ENCODE results near the gene TUBA1C.

TUBA1C gene

DNA sequence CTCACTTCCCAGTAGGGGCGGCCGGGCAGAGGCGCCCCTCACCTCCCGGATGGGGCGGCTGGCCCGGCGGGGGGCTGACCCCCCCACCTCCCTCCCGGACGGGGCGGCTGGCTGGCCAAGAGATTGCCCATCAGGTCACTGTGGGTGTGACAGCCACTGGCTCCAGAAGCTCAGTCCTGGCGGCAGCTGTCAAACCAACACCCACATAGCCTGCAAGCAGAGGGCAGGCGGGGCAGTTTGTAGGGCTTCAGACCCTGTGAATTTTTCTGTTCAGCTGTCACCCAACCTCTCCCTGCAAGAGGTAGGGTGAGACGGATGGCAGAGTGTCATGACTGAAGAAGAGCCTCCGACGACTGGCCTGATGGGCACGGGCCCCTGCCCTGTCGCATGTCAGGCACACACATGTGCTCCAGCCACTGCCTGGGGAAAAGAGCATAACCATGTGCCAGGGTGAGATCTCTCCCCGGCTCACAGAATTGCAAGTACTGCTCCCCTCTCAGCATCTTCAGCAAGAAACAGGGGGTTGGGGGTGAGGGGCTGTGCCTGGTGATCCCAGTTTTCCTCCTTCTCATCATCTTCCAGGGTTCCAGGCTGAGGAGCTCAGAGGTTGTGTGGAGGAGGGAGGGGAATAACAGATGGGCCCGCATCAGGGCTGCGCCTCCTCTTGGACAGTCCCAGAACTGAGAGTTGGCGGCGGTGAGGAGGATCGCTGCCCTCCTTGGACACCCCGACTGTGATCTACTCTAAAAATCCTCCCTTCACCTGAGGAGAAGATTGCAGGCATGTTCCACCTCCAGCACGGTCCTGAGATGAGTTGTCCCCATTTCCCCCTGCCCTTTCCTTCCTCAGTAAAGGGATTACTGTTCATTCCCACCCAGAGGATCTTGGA, 18.9 kb downstream of the TUBA1C start:
- DNase-seq (ENCODE audit: low read depth): no peak

DNA sequence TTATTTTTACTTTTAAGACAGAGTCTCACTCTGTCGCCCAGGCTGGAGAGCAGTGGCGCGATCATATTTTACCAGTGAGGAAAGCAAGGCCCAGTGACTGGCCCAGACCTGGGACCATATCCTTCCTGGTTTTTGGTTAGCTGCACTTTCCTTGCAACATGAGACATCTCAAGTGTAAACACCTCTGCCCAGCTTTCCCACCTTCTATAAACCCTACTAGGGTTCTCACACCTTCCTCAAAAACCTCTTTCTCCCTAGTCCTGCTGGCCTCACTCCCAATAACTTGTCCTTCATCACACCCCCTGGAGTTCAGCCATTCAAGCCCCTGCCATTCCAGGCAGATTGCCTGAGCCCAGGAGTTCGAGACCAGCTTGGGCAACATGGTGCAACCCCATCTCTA, 19.8 kb downstream of the TUBA1C start:
- DNase-seq (ENCODE audit: low read depth): no peak

- DNase-seq (ENCODE audit: low read depth): no peak
Observed at GRCh38 chr12:49287876-49288275, 23.0 kb downstream of the TUBA1C start.

DNA sequence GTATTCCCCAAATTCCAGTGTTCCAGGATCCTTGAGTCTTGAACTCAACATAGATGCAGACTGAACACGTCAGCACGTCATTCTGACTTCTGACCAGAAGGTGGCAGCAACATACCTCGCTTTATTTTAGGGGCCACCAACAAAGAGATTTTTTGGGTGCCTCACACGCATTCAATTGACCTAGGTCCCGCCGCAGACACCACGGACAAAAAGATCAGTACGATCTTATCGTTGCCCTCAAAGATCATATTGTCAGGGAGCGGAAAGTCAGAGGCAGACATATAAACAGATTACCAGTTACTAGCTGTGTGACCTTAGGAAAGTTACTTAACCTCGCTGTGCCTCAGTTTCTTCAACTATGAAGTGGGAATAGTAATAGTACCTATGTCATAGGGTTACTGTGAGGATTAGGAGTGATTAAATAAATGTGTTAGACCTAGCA, 23.6 kb downstream of the TUBA1C start:
- DNase-seq (ENCODE audit: low read depth): peak; percentile 54

- DNase-seq (ENCODE audit: low read depth): no peak
Observed at GRCh38 chr12:49288922-49289555, 24.2 kb downstream of the TUBA1C start.

DNA sequence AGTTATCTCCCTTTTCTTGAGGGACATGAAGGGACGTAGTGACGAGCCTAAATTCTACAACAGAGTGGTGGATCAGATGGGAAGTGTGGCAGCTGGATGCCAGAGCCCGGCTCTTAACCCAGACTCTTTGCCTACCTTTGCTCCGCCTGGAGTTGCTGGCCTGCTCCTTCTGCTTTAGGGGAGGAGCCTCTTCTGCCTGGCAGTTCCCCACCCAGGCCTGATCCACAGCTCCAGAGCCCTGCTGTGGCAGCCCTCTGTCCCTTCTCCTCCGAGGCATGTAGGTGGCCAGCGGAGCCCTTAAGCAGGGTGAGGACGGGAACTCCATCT, 27.8 kb downstream of the TUBA1C start:
- DNase-seq (ENCODE audit: low read depth): no peak

- no peak for DNase-seq (ENCODE audit: low read depth)
Observed at GRCh38 chr12:49293056-49293956, 28.4 kb downstream of the TUBA1C start.

GRCh38 chr12:49294086-49294803, 29.4 kb downstream of the TUBA1C start:
- no peak for DNase-seq (ENCODE audit: low read depth)

- DNase-seq (ENCODE audit: low read depth): no peak
Observed at GRCh38 chr12:49294804-49295081, 29.9 kb downstream of the TUBA1C start.

- no peak for DNase-seq (ENCODE audit: low read depth)
Observed at GRCh38 chr12:49295082-49295936, 30.4 kb downstream of the TUBA1C start, which contains the start of gene PRPH. Gene PRPH, plus strand, starts transcription at chr12:49295147. Its CDS starts 54 bp downstream, at chr12:49295201.

GRCh38 chr12:49296034-49296835, 31.4 kb downstream of the TUBA1C start:
- peak; percentile 51 for DNase-seq (ENCODE audit: low read depth)

- no peak for DNase-seq (ENCODE audit: low read depth)
Observed at GRCh38 chr12:49296836-49297694, 32.2 kb downstream of the TUBA1C start.

DNA sequence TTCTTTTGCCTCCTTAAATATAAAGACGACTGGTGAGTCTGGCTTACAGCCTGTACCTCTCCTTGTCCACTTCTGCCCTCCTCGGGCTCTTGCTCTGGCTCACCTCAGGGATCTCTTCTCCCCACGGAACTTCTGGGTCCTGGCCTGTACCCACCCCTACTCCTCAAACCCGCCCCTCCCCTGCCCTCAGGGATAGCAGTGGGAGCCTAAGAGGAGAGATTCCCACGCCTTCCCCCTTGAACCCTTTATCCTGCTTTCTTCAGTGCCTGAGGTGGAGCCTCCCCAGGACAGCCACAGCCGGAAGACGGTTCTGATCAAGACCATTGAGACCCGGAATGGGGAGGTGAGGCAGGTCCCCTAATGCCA, 32.8 kb downstream of the TUBA1C start:
- DNase-seq (ENCODE audit: low read depth): no peak

DNA sequence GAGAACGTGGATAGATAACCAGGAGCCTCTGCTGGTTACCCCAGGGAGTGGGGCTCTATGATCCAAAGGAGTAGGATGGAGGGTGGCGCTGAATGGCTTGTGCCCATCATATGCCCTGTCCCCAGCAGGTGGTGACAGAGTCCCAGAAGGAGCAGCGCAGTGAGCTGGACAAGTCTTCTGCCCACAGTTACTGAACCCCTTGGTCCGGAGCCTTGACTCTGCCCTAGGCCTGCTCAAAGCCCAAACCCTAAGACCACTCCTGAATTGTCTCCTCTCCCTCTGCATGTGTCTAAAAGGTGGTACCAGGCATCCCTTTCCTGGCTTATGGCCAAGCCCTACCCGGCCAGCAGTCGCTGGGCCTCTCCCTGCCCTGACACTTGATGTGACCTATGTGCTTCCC, 33.3 kb downstream of the TUBA1C start:
- no peak for DNase-seq (ENCODE audit: low read depth)

DNA sequence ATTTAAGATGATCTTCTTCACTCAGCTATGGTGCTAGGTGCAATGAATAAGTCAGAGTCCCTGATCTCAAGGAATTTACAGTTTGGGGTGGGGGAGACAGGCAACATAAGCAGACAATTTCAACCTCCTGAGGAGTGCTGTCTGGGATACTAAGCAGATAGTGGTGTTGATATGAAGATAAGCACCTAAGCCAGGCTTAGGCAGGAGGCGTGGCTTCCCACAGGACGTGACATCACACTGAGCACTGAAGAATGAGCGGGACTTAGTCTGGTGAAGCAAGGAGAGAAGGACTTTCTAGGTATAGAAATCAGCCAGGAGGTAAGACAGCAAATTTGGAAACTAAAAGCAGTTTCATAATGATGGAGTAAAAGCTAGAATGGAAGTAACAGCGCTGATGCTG, 36.9 kb downstream of the TUBA1C start:
- DNase-seq (ENCODE audit: low read depth): no peak

DNA sequence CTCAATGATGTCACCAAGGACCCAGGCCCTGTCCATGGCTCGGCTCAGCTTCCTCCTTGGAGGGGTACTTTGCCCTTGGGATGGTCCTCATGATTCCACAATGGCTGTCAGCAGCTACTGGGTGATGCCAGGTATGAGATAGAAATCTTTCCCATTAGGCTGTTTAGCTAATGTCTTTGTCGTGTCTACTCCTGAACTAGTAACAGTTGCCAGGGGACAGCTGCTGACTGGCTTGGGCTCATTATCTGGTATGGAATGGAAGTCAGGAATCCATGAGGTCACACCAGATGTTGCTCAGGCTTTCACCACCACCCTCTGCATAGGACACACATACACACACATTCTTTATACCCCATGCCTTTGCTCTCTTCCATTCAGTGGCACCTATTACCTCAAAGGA, 39.3 kb downstream of the TUBA1C start:
- no peak for DNase-seq (ENCODE audit: low read depth)

DNA sequence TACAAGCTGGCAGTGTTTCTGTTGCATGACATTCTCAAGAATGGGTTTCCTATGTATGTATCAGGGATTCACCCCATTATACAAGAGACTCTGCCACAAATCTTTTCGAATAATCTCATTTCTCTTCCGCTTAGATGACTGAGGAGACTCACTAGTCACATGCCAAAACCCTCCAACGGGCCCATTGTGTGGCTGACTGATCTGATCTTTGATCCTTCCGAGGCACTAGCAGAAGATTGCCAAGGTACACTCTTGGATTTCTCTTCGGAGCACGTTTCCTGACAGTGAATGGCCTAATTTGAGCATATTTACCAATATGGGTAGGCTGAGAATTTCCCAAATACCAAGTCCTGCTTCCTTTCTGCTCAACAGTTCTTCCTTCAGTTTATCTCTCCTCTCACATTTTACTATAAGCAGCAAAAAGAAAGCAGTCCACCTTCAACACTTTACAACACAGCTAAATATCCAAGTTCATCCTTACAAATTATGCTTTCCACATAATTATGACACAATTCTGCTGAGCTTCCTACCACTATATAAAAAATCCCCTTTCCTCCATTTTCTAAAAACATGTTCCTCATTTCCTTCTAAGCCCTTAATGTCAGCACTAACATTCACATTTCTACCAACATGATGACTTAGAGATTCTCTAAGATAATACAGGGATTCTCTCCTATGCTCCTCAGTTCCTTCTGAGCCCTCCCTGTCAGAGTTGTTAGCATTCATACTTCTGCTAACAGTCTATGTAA, 41.1 kb downstream of the TUBA1C start:
- no peak for DNase-seq (ENCODE audit: low read depth)

GRCh38 chr12:49309386-49309785, 44.5 kb downstream of the TUBA1C start:
- DNase-seq (ENCODE audit: low read depth): no peak

Measured in activated T-cell treated with anti-CD3 and anti-CD28 coated beads for 1 hour (primary cell).